Immature natural killer cell (primary cell): ENCODE measurements around the gene DOCK4. TPM values are rescaled to one million over a fixed set of nuclear protein-coding genes. Genes with fewer than 3 reads are reported as not detected.

ENCODE experiments used
- DNase-seq, 3 donors: peaks; one replicate each; pipeline ENCODE4 v3.0.0; 2022; ENCODE audit warnings: mixed read lengths in 1 of 3
- H3K27ac Mint-ChIP-seq, 6 donors: one replicate each; pipeline ENCODE4 v1.8.0; 2020; ENCODE audit warnings: mixed read lengths in 6 of 6, mild to moderate bottlenecking in 5 of 6, inconsistent platforms in 4 of 6, moderate library complexity in 3 of 6
- H3K27me3 Mint-ChIP-seq, 3 donors: one replicate each; pipeline ENCODE4 v1.8.0; 2020 to 2021; ENCODE audit warnings: low read depth in 3 of 3, mild to moderate bottlenecking in 3 of 3, mixed read lengths in 3 of 3, moderate library complexity in 3 of 3, inconsistent platforms in 1 of 3
- H3K36me3 Mint-ChIP-seq, 3 donors: one replicate each; pipeline ENCODE4 v1.8.0; 2020; ENCODE audit warnings: mixed read lengths in 3 of 3, inconsistent platforms in 2 of 3, mild to moderate bottlenecking in 2 of 3
- H3K4me1 Mint-ChIP-seq, 2 donors: one replicate each; pipeline ENCODE4 v1.8.0; 2020; ENCODE audit warnings: inconsistent platforms in 2 of 2, mild to moderate bottlenecking in 2 of 2, mixed read lengths in 2 of 2, moderate library complexity in 1 of 2
- H3K4me3 Mint-ChIP-seq, 5 donors: one replicate each; pipeline ENCODE4 v1.8.0; 2020; ENCODE audit warnings: mild to moderate bottlenecking in 5 of 5, mixed read lengths in 5 of 5, inconsistent platforms in 3 of 5, moderate library complexity in 3 of 5
- H3K9me3 Mint-ChIP-seq, 6 donors: one replicate each; pipeline ENCODE4 v1.8.0; 2020; ENCODE audit warnings: mild to moderate bottlenecking in 6 of 6, mixed read lengths in 6 of 6, inconsistent platforms in 4 of 6, moderate library complexity in 3 of 6
- polyA plus RNA-seq, 3 donors: library from polyadenylated mRNA; unstranded; fragments of 300-500 nt; fragmentation: Illumina TruSeq; gene quantifications; one replicate each; pipeline ENCODE4 v1.2.3, GENCODE V29; 2021

Gene DOCK4
- polyA plus RNA-seq, 3 donors from 2014 or later = 0.18 TPM; not detected in 2

DNA sequence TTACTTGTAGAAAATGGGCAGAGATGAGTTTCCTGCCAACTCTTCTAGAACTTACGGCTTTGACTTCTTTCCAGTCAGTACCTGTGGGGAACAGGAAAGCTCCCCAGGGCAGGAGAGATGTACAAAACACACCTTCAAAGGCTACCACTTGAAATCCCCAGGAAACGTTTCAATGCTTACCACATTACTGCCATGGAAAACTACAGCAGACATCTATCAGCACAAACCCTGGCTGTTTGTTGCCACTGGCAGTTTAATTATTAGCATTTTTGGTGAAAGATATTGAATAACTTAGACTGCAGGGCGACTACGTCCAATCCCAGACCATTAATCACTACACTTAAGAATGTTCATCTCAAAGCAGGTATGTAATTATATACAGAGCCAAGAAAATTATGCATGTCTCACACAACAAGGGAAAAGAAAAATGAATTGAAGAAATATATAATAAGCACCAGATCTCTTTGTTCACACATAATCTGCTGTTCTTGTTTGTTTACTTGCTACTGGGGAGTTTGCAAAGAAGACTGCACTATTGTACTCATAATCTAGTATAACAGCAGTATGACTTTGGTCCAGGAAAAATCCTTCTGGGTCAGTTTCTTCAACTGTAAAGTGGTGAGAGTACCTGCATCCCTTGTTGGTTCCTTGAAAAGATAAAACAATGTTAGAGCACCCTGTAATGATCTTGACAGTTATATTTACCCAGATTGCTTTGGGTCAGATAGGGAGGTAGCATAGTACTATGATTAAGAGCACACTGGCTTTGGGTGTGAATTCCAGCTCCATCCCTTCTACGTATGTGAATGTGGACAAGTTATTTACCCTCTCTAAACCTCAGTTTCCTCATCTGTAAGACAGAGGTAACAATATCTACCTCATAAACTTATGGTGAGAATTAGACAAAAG is 138.3 kb downstream of the DOCK4 start:
- H3K27me3 Mint-ChIP-seq = peaks cover 0 to 3% (median 2%) of the 10 kb centered on the region in 3 donors
- no peak overlapping the region for H3K27ac Mint-ChIP-seq
- no peak for DNase-seq
- H3K4me1 Mint-ChIP-seq = no peaks in the 10 kb centered on the region
- no peak overlapping the region for H3K4me3 Mint-ChIP-seq
- no peaks in the 10 kb centered on the region for H3K9me3 Mint-ChIP-seq
- H3K36me3 Mint-ChIP-seq = no peaks in the 10 kb centered on the region

DNA sequence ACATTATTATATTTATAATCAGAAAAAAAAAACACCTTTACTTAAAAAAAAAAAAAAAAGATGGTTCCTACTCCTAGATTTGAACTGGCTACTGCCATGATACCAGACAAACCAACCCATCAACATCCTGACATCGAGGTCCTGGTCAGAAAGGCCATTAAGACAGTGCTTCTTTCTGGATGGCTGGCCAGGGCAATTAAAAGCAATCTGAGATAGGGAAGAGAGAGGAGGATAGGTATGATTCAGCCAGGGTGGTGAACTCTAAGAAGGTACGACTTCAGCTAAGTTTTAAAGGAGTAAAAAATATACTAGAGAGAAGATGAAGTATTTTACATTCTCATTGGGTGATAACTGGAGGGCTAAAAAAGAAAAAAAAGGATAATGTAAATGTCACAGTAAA is 139.0 kb downstream of the DOCK4 start:
- Mint-ChIP-seq H3K4me1 (no peaks in the 10 kb centered on the region), H3K27me3 (peaks cover 0 to 3% (median 2%) of the 10 kb centered on the region in 3 donors), H3K27ac (no peak overlapping the region), H3K36me3 (no peaks in the 10 kb centered on the region), H3K9me3 (no peaks in the 10 kb centered on the region), H3K4me3 (no peak overlapping the region)
- no peak for DNase-seq

DNA sequence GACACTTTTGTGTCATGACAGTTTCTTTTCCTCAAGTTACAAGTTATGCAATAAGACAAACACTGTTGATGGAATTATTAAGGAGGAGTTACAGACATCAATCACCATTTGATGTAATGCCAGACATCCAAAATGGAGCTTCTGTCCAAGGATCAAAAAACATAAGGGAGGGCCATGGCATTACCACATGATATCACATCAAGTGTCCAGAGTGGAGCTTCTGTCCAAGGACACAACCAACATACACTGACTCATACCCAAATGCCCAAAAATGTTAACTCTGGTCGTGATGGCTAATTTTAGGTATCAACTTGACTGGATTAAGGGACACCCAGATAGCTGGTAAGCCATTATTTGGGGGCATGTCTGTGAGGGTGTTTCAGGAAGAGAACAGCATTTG is 140.4 kb downstream of the DOCK4 start:
- Mint-ChIP-seq H3K27ac (no peak overlapping the region), H3K9me3 (no peaks in the 10 kb centered on the region), H3K4me3 (no peak overlapping the region), H3K4me1 (no peaks in the 10 kb centered on the region), H3K36me3 (no peaks in the 10 kb centered on the region), H3K27me3 (peaks cover 0 to 7% (median 2%) of the 10 kb centered on the region in 3 donors)
- DNase-seq = no peak

DNA sequence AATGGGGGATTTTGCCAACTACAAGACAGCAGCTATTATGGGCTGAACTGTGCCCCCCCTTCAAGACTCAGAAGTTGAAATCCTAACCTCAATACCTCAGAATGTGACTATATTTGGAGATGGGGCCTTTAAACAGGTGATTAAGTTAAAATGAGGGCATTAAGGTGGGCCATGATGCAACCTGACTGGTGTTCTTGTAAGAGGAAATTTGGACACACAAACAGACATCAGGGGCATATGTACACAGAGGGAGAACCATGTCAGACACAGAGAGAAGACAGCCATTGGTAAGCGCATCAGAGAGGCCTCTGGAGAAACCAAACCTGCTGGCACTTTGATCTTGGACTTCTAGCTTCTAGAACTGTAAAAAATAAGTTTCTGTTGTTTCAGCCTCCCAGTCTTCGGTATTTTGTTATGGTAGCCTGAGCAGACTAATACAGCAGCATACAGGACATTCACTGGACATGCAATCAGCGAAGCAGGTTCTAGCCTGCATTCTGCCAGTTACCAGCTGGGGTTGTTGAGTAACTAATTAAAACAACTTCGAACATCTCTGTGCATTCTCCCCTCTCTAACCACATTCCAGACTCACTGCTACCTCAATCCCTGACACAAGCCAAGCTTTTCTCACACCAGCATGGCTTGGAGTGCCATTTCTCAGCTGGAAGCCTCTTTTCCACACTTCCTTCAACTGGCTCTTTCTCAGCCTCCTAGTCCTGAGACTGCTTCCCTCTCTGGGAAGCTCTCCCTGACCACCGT is 141.4 kb downstream of the DOCK4 start:
- DNase-seq = no peak
- no peaks in the 10 kb centered on the region for H3K36me3 Mint-ChIP-seq
- no peak overlapping the region for H3K4me3 Mint-ChIP-seq
- H3K27me3 Mint-ChIP-seq = peaks cover 1 to 7% (median 2%) of the 10 kb centered on the region in 3 donors
- no peaks in the 10 kb centered on the region for H3K4me1 Mint-ChIP-seq
- H3K9me3 Mint-ChIP-seq = no peaks in the 10 kb centered on the region
- no peak overlapping the region for H3K27ac Mint-ChIP-seq

DNA sequence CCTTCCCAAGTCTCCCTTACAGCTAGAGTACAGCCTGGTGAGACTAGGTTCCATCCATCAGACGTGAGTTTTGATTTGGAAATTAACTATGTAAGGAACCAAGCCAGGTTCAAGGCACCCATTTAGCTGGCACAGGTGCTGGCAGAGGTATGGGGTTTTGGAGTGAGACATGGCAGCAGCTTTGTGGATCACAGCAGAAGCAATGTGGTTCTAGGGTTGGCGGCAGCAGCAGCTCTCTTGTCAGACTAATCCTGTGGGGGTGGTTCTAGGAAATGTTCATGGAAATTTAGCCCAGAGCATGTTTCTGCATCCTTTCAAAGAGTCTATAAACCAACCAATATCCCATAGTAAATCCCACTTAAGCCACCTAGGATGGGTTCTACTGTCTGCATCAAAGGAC is 142.2 kb downstream of the DOCK4 start:
- no peaks in the 10 kb centered on the region for H3K36me3 Mint-ChIP-seq
- H3K27me3 Mint-ChIP-seq = peaks cover 1 to 7% (median 2%) of the 10 kb centered on the region in 3 donors
- H3K27ac Mint-ChIP-seq = no peak overlapping the region
- no peaks in the 10 kb centered on the region for H3K9me3 Mint-ChIP-seq
- H3K4me3 Mint-ChIP-seq = no peak overlapping the region
- DNase-seq = no peak
- no peaks in the 10 kb centered on the region for H3K4me1 Mint-ChIP-seq

DNA sequence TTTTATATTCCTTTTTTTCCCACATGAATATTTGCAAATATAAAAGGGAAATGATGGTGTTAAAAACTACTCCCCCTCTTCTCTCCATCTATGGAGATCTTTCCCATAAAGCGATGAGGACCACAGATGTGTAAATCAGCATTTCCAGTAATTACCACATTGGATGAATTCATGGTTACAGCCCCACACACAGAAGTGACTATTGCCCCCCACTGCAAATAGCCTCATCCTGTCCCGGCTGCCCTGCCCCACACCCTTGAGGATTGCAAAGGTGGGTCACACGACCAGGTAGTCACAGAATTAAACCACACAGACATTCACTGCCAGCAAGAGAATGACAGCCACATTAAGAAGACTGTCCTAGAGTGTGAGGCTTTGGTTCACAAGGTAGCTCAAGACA is 145.1 kb downstream of the DOCK4 start:
- Mint-ChIP-seq H3K27me3 (peaks cover 0 to 7% (median 3%) of the 10 kb centered on the region in 3 donors), H3K27ac (no peak overlapping the region), H3K36me3 (no peaks in the 10 kb centered on the region), H3K4me1 (no peaks in the 10 kb centered on the region), H3K9me3 (peaks cover 0 to 2% (median 0%) of the 10 kb centered on the region in 6 donors), H3K4me3 (no peak overlapping the region)
- DNase-seq = no peak

DNA sequence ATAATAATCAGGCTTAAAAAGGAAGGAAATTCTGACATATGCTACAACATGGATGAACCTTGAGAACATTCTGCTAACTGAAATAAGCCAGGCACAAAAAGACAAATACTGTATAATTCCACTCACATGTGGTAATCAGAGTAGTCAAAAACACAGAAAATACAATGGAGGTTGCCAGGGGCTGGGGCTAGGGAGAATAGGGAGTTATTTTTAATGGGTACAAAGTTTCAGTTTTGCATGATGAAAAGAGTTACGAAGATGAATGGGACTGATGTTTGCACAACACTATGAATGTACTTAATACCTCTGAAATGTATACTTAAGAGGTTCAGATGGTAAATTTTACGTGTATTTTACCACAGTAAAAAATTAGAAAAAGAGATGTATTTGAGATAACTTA is 145.6 kb downstream of the DOCK4 start:
- no peak overlapping the region for H3K27ac Mint-ChIP-seq
- H3K27me3 Mint-ChIP-seq = peaks cover 0 to 7% (median 3%) of the 10 kb centered on the region in 3 donors
- H3K4me3 Mint-ChIP-seq = no peak overlapping the region
- no peaks in the 10 kb centered on the region for H3K4me1 Mint-ChIP-seq
- no peaks in the 10 kb centered on the region for H3K36me3 Mint-ChIP-seq
- peaks cover 0 to 2% (median 0%) of the 10 kb centered on the region in 6 donors for H3K9me3 Mint-ChIP-seq
- DNase-seq = no peak

DNA sequence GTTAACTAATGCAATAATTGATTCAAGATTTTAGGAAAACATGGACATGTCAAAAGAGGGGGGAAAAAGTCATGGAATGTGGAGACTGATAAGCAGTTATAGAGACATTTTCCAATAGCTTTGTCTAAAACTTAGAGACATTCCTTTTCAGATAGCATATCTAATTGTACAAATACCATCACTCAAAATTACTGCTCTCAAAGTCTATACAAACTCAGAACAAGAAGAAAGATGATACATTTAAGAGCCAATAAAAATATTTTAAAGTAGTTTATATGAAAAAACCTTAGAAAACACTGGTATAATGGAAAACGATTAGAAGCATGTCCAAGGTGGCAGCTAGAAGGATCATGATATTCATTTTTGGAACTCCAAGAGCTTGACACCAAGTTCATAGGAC is 146.5 kb downstream of the DOCK4 start:
- Mint-ChIP-seq H3K9me3 (peaks cover 0 to 2% (median 0%) of the 10 kb centered on the region in 6 donors), H3K27ac (no peak overlapping the region), H3K4me1 (no peaks in the 10 kb centered on the region), H3K4me3 (no peak overlapping the region), H3K27me3 (peaks cover 0 to 7% (median 3%) of the 10 kb centered on the region in 3 donors), H3K36me3 (no peaks in the 10 kb centered on the region)
- DNase-seq = no peak

DNA sequence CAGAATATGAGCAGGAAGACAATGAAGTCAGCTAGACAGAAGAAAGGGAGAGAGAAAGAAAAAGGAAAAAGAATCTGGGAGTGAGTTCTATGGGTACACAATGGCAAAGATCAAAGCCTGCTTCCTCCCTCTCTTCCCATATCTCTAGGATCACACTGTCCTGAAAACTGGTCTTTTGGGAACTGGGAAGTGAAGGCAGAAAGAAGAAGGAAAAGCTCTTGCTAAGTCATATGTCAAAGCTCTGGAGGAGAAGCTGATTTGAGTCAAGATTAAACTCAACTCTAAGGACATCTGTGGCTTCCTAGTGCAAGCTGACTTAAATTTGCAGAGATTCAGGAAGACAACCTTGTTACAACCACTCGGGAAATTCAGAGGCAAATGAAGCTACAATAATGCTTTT is 147.5 kb downstream of the DOCK4 start:
- peaks cover 0 to 4% (median 3%) of the 10 kb centered on the region in 3 donors for H3K27me3 Mint-ChIP-seq
- DNase-seq = no peak
- no peaks in the 10 kb centered on the region for H3K36me3 Mint-ChIP-seq
- H3K4me3 Mint-ChIP-seq = no peak overlapping the region
- no peaks in the 10 kb centered on the region for H3K4me1 Mint-ChIP-seq
- no peak overlapping the region for H3K27ac Mint-ChIP-seq
- H3K9me3 Mint-ChIP-seq = peaks cover 0 to 2% (median 0%) of the 10 kb centered on the region in 6 donors

DNA sequence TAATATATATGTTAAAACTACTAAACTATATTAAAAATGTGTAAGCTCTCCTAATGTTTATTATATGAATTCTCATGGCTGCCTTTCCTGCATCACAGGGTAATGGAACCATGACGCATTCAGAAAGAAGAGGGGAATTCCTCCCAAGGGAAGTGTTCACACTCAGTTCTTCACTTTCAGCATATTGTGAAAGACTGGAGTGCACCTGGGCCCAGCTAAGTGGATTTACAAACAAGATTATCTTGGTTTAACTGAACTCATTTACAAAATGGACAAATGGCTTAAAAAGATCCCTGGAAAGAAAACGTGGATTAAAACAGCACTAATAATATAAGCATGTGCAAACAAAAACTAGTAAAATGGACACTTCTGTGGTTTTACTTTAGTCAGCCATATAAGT is 149.8 kb downstream of the DOCK4 start:
- H3K4me1 Mint-ChIP-seq = no peaks in the 10 kb centered on the region
- no peak for DNase-seq
- peaks cover 0 to 4% (median 3%) of the 10 kb centered on the region in 3 donors for H3K27me3 Mint-ChIP-seq
- H3K9me3 Mint-ChIP-seq = peaks cover 0 to 2% (median 0%) of the 10 kb centered on the region in 6 donors
- H3K4me3 Mint-ChIP-seq = no peak overlapping the region
- H3K27ac Mint-ChIP-seq = no peak overlapping the region
- H3K36me3 Mint-ChIP-seq = no peaks in the 10 kb centered on the region

DNA sequence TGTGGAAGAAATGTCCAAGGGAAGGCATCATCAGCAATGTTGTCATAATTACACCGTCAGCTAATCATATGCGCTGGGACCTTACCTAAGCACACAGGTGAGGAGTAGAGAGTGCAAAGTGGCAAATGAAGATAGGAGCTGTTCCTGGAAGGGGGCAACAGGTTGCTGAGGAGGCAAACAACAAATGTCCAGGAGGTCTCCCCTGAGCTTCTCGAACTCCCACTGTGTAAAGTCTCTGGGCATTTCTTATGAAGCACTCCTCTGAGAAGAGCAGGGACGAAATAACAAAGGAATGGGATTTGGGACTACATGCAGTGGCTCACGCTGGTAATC is 152.5 kb downstream of the DOCK4 start:
- no peak overlapping the region for H3K27ac Mint-ChIP-seq
- H3K9me3 Mint-ChIP-seq = peaks cover 0 to 2% (median 0%) of the 10 kb centered on the region in 6 donors

DNA sequence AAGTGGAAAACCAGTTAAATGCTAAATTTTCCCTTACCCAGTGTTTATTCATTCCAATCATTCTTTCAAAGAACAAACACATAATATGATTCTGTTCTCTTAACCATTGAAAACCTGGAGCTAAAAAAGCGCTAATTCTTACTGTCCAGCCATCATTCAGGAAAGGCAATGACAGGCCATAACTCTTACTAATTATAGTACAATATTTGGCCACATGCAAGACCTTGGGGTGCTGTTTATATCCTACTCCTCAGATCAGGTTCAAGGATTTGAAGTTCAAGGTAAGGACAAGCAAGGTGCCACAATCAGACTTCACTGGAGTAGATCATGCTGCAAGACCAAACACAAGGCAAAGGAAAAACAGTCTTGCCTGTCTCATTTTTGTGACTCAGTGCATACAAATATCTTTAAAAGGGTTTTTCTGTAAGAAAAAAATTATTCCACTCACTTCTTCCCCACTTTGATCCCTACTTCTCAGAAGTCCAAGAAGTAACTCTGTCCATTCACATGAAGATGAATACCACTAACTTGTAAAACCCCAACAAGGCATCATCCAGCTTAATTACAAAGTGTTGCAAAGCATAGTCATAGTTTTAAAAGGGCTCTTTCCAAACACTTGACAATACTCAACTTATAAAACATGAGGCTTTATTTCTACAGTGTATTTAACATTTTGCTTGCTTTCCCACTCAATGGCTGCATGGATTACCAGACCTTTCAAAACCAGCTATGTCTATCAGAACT is 153.0 kb downstream of the DOCK4 start:
- no peak for DNase-seq
- Mint-ChIP-seq H3K4me1 (no peaks in the 10 kb centered on the region), H3K27me3 (peaks cover 0 to 2% (median 0%) of the 10 kb centered on the region in 3 donors), H3K9me3 (no peaks in the 10 kb centered on the region), H3K36me3 (no peaks in the 10 kb centered on the region), H3K27ac (no peak overlapping the region), H3K4me3 (no peak overlapping the region)

More for the DNA sequence above, 152.5 kb downstream of the DOCK4 start:
- Mint-ChIP-seq H3K4me1 (no peaks in the 10 kb centered on the region), H3K27me3 (peaks cover 0 to 2% (median 0%) of the 10 kb centered on the region in 3 donors), H3K4me3 (no peak overlapping the region), H3K36me3 (no peaks in the 10 kb centered on the region)
- no peak for DNase-seq

DNA sequence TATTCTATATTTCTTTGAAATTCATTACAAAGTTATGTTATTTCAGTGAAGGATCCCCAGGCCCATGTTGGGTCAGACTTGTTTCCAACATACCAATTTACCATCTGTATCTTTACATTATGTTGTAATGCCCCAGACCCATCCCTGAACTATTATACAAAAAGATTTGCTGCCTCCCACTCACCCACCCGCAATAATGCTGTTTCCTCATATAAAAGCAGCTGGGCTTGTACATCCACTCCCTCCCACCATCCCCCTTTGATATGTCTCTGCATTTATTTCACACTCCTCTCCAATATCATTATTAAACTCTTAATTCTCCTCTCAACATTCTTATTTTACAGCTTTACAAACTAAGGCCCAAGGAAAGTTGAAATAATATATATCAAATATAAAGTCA is 153.7 kb downstream of the DOCK4 start:
- no peaks in the 10 kb centered on the region for H3K36me3 Mint-ChIP-seq
- H3K27ac Mint-ChIP-seq = no peak overlapping the region
- no peaks in the 10 kb centered on the region for H3K9me3 Mint-ChIP-seq
- no peak for DNase-seq
- H3K27me3 Mint-ChIP-seq = peaks cover 0 to 2% (median 0%) of the 10 kb centered on the region in 3 donors
- no peaks in the 10 kb centered on the region for H3K4me1 Mint-ChIP-seq
- no peak overlapping the region for H3K4me3 Mint-ChIP-seq
